Caco-2 (cell line): Measurements from ENCODE around the gene IL18. TPM values are rescaled to one million over a fixed set of nuclear protein-coding genes. Genes with fewer than 3 reads are reported as not detected.
"Not testable (repeated sequence)": the region's sequence is repeated elsewhere in the genome, so short reads cannot be mapped to it uniquely, and the experiment has no call there.

Experiments used
- BruUV-seq: library from RNA; stranded (reverse); fragments of 400-500 nt; replicated peaks from 2 replicates; lab custom pipeline; 2021; lab: Mats Ljungman, UMichigan
- CTCF ChIA-PET: fragments of 300-600 bp; sonication (Branson Sonifier 250); formaldehyde crosslinking; loops from one replicate; lab custom pipeline; 2022; ENCODE audit warnings: antibody characterized with exemption; lab: Charles Lee
- POLR2A ChIA-PET: fragments of 300-600 bp; sonication (Branson Sonifier 250); formaldehyde crosslinking; loops from one replicate; lab custom pipeline; 2022; ENCODE audit warnings: antibody characterized with exemption; lab: Charles Lee
- DNase-seq, 2 experiments: peaks; one replicate each; pipeline versions ENCODE4 v3.0.0 to v3.0.0-alpha.2; 2020 to 2022
- H3K27me3 ChIP-seq: replicated peaks from 2 replicates; pipeline ENCODE4 v1.6.0; 2011; ENCODE audit warnings: low read length; ENCODE audit not compliant: control insufficient read depth, insufficient read depth
- H3K36me3 ChIP-seq: 2 replicates; pipeline ENCODE4 v1.5.1; 2011; ENCODE audit warnings: low read length; ENCODE audit not compliant: control insufficient read depth, insufficient read depth
- H3K4me1 ChIP-seq: fragments of 250-450 bp; sonication (Bioruptor Pico); 2 replicates; pipeline ENCODE4 v1.5.1; 2020; ENCODE audit warnings: mild to moderate bottlenecking
- H3K4me3 ChIP-seq: 2 replicates; pipeline ENCODE4 v1.5.1; 2011; ENCODE audit warnings: low read depth, mild to moderate bottlenecking, control low read depth, low read length
- H3K9me3 ChIP-seq: fragments of 250-450 bp; sonication (Bioruptor Pico); 2 replicates; pipeline ENCODE4 v1.5.1; 2020; ENCODE audit warnings: mild to moderate bottlenecking, moderate library complexity
- H3K27ac Mint-ChIP-seq: one replicate; pipeline ENCODE4 v1.8.0; 2022; ENCODE audit warnings: mixed read lengths; ENCODE audit not compliant: unreplicated experiment
- H3K27me3 Mint-ChIP-seq: one replicate; pipeline ENCODE4 v1.8.0; 2022; ENCODE audit warnings: mixed read lengths; ENCODE audit not compliant: insufficient read depth, unreplicated experiment
- H3K36me3 Mint-ChIP-seq: one replicate; pipeline ENCODE4 v1.8.0; 2022; ENCODE audit warnings: mild to moderate bottlenecking, mixed read lengths; ENCODE audit not compliant: insufficient read depth, unreplicated experiment
- H3K4me1 Mint-ChIP-seq: one replicate; pipeline ENCODE4 v1.8.0; 2022; ENCODE audit warnings: low read depth, mixed read lengths; ENCODE audit not compliant: unreplicated experiment
- H3K4me3 Mint-ChIP-seq: one replicate; pipeline ENCODE4 v1.8.0; 2022; ENCODE audit warnings: mild to moderate bottlenecking, moderate library complexity, mixed read lengths; ENCODE audit not compliant: unreplicated experiment
- H3K9me3 Mint-ChIP-seq: one replicate; pipeline ENCODE4 v1.8.0; 2022; ENCODE audit warnings: mixed read lengths; ENCODE audit not compliant: unreplicated experiment
- CTCF ChIP-seq, 2 experiments: fragments of 200-600 bp in 1 of 2; IDR thresholded peaks; 1 replicate in 1 of 2; 2 replicates in 1 of 2; pipeline versions ENCODE4 v1.5.1 to v1.8.0; 2011 to 2022; ENCODE audit warnings: antibody characterized with exemption in 1 of 2, control low read depth in 1 of 2, inconsistent platforms in 1 of 2, low read depth in 1 of 2, low read length in 1 of 2, mild to moderate bottlenecking in 1 of 2, moderate library complexity in 1 of 2; ENCODE audit not compliant: insufficient read depth in 1 of 2, severe bottlenecking in 1 of 2, unreplicated experiment in 1 of 2
- intact Hi-C: fragments of 100-400 bp; cut with micrococcal nuclease; formaldehyde crosslinking; loops from one replicate; pipeline ENCODE4 v1.10.0; 2022; ENCODE audit not compliant: unreplicated experiment
- total RNA-seq: library from RNA; stranded (reverse); gene quantifications from 2 replicates; pipeline ENCODE4 v1.2.3, GENCODE V29; 2022

IL18 gene
- total RNA-seq, 1 experiment from 2014 or later, result 36.5 TPM

- no peaks in the 10 kb centered on the region for H3K36me3 ChIP-seq
- peaks cover 32% of the 10 kb centered on the region for H3K4me1 ChIP-seq
- H3K4me1 Mint-ChIP-seq, result peaks cover 27% of the 10 kb centered on the region
- DNase-seq, result peak; percentile 39 to 62
- CTCF ChIA-PET, result interaction anchor here (0.5 to 1.2 kb wide), 3 partner anchors 9 to 162 kb away, joined by 3 to 5 read pairs (median 3); partner anchors contain the start of gene BCO2
- POLR2A ChIA-PET, result no interaction called here
- H3K27ac Mint-ChIP-seq, result peak overlapping the region; percentile 23
- H3K9me3 ChIP-seq, result no peaks in the 10 kb centered on the region
- intact Hi-C loops, result no loop called here
- no peaks in the 10 kb centered on the region for H3K27me3 Mint-ChIP-seq
- no peaks in the 10 kb centered on the region for H3K27me3 ChIP-seq
- no peak overlapping the region for H3K4me3 ChIP-seq
- TF ChIP-seq CTCF (IDR thresholded peaks at IDR 0.05; ENCODE audit: insufficient read depth in 1 of 2, low read depth in 1 of 2, low read length in 1 of 2, severe bottlenecking in 1 of 2, unreplicated experiment in 1 of 2), result no peak
- H3K36me3 Mint-ChIP-seq, result no peaks in the 10 kb centered on the region
- no peaks in the 10 kb centered on the region for H3K9me3 Mint-ChIP-seq
- no peak overlapping the region for H3K4me3 Mint-ChIP-seq
- no TSS peak for BruUV-seq
Measured at GRCh38 chr11:112166562-112166961, 2.7 kb upstream of the IL18 start.

GRCh38 chr11:112165049-112165448 lies 1.2 kb upstream of the IL18 start:
- H3K9me3 ChIP-seq, result no peaks in the 10 kb centered on the region
- Mint-ChIP-seq H3K4me1 (peaks cover 27% of the 10 kb centered on the region), H3K36me3 (no peaks in the 10 kb centered on the region), H3K27ac (no peak overlapping the region), H3K9me3 (no peaks in the 10 kb centered on the region), H3K27me3 (no peaks in the 10 kb centered on the region), H3K4me3 (no peak overlapping the region)
- CTCF ChIA-PET, result interaction anchor here (1.1 kb wide), 1 partner anchor 10 kb away, joined by 3 read pairs; the partner anchor contains the start of gene BCO2
- TF ChIP-seq CTCF (IDR thresholded peaks at IDR 0.05; ENCODE audit: insufficient read depth in 1 of 2, low read depth in 1 of 2, low read length in 1 of 2, severe bottlenecking in 1 of 2, unreplicated experiment in 1 of 2), result no peak
- peaks cover 32% of the 10 kb centered on the region for H3K4me1 ChIP-seq
- H3K27me3 ChIP-seq, result no peaks in the 10 kb centered on the region
- no peaks in the 10 kb centered on the region for H3K36me3 ChIP-seq
- no peak overlapping the region for H3K4me3 ChIP-seq
- BruUV-seq, result no TSS peak
- intact Hi-C loops, result no loop called here
- POLR2A ChIA-PET, result interaction anchor here (0.6 kb wide), 1 partner anchor 13 kb away, joined by 3 read pairs; no protein-coding TSS in a partner anchor
- DNase-seq, result no peak

- ChIA-PET POLR2A (no interaction called here), CTCF (interaction anchor here (0.6 to 1.3 kb wide), 3 partner anchors 13 to 51 kb away, joined by 3 to 6 read pairs (median 3); partner anchors contain the start of gene BCO2)
- Mint-ChIP-seq H3K36me3 (no peaks in the 10 kb centered on the region), H3K4me1 (peaks cover 27% of the 10 kb centered on the region), H3K27me3 (no peaks in the 10 kb centered on the region), H3K27ac (peak overlapping the region; percentile 3), H3K4me3 (peak overlapping the region; percentile 81), H3K9me3 (no peaks in the 10 kb centered on the region)
- no peak for DNase-seq
- intact Hi-C loops, result loop anchor here (5.0 kb wide), 1 partner anchor 51 kb away; no protein-coding TSS in a partner anchor
- Histone ChIP-seq H3K4me1 (peaks cover 34% of the 10 kb centered on the region), H3K36me3 (no peaks in the 10 kb centered on the region), H3K27me3 (no peaks in the 10 kb centered on the region), H3K9me3 (no peaks in the 10 kb centered on the region), H3K4me3 (peak overlapping the region; percentile 26)
- no peak for TF ChIP-seq CTCF (IDR thresholded peaks at IDR 0.05; ENCODE audit: insufficient read depth in 1 of 2, low read depth in 1 of 2, low read length in 1 of 2, severe bottlenecking in 1 of 2, unreplicated experiment in 1 of 2)
- BruUV-seq, result no TSS peak
Measured at GRCh38 chr11:112162761-112163546, 940 bp downstream of the IL18 start.

- POLR2A ChIA-PET, H3K27me3 Mint-ChIP-seq, H3K4me3 ChIP-seq, H3K9me3 ChIP-seq, CTCF ChIA-PET, BruUV-seq, H3K36me3 Mint-ChIP-seq, DNase-seq, H3K9me3 Mint-ChIP-seq, H3K36me3 ChIP-seq, H3K27me3 ChIP-seq: not testable (repeated sequence)
- intact Hi-C loops, result loop anchor here (5.0 kb wide), 1 partner anchor 50 kb away; no protein-coding TSS in a partner anchor
- Mint-ChIP-seq H3K4me3 (peak overlapping the region; percentile 81), H3K4me1 (peaks cover 33% of the 10 kb centered on the region), H3K27ac (peak overlapping the region; percentile 3)
- peaks cover 41% of the 10 kb centered on the region for H3K4me1 ChIP-seq
Measured at GRCh38 chr11:112162200-112162599, 1.7 kb downstream of the IL18 start.
